ENCODE data around the gene ADARB2.

- TF ChIP-seq, protein P1, sequence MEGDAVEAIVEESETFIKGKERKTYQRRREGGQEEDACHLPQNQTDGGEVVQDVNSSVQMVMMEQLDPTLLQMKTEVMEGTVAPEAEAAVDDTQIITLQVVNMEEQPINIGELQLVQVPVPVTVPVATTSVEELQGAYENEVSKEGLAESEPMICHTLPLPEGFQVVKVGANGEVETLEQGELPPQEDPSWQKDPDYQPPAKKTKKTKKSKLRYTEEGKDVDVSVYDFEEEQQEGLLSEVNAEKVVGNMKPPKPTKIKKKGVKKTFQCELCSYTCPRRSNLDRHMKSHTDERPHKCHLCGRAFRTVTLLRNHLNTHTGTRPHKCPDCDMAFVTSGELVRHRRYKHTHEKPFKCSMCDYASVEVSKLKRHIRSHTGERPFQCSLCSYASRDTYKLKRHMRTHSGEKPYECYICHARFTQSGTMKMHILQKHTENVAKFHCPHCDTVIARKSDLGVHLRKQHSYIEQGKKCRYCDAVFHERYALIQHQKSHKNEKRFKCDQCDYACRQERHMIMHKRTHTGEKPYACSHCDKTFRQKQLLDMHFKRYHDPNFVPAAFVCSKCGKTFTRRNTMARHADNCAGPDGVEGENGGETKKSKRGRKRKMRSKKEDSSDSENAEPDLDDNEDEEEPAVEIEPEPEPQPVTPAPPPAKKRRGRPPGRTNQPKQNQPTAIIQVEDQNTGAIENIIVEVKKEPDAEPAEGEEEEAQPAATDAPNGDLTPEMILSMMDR (IDR thresholded peaks at IDR 0.05), result no peak
- no peak for TF ChIP-seq POLR2A (IDR thresholded peaks at IDR 0.05)
Observed at GRCh38 chr10:1708746-1709145, 28.6 kb downstream of the ADARB2 start.
